Lower lobe of right lung (tissue), 2 donors: ENCODE results near the gene CYBA. TPM values are rescaled to one million over a fixed set of nuclear protein-coding genes. Genes with fewer than 3 reads are reported as not detected.

Experiments used
- ATAC-seq, 2 donors: fragments of 200-7000 bp; cut with Tn5 transposase; one replicate each; pipeline ENCODE4 v1.9.1; 2020 to 2022; ENCODE audit warnings: mild to moderate bottlenecking in 2 of 2, moderate library complexity in 2 of 2
- DNase-seq: peaks from one replicate; pipeline ENCODE4 v3.0.0-alpha.2; 2020
- H3K27ac ChIP-seq: fragments of 200-600 bp; one replicate; pipeline ENCODE4 v1.8.0; 2022
- H3K27me3 ChIP-seq: fragments of 200-600 bp; one replicate; pipeline ENCODE4 v1.8.0; 2022; ENCODE audit warnings: low read depth
- H3K36me3 ChIP-seq: fragments of 200-600 bp; one replicate; pipeline ENCODE4 v1.8.0; 2022; ENCODE audit warnings: mild to moderate bottlenecking
- H3K4me1 ChIP-seq: fragments of 200-600 bp; one replicate; pipeline ENCODE4 v1.8.0; 2022
- H3K4me3 ChIP-seq: fragments of 200-600 bp; one replicate; pipeline ENCODE4 v1.8.0; 2022; ENCODE audit warnings: mild to moderate bottlenecking
- H3K9me3 ChIP-seq: fragments of 200-600 bp; one replicate; pipeline ENCODE4 v1.8.0; 2022
- CTCF ChIP-seq: fragments of 200-600 bp; IDR thresholded peaks from one replicate; pipeline ENCODE4 v1.8.0; 2022; ENCODE audit warnings: antibody characterized with exemption, mild to moderate bottlenecking
- intact Hi-C: fragments of 100-400 bp; cut with DNase I; formaldehyde crosslinking; loops from one replicate; pipeline ENCODE4 v1.11.0; 2022
- total RNA-seq: library from RNA; stranded (reverse); fragmentation: NEBNext Ultra II Directional; extraction: Animal tissue kit (Norgen Biotek cat#: 25700); gene quantifications from one replicate; pipeline ENCODE4 v1.2.1, GENCODE V29; 2021
- donor health status: DM: no; HTN: yes; CAD: no; lungs with severe emphysema.

The CYBA gene
- total RNA-seq, 1 donor from 2014 or later: 371 TPM

GRCh38 chr16:88618956-88619667 lies 31.7 kb downstream of the CYBA start:
- Histone ChIP-seq H3K4me3 (no peak overlapping the region), H3K9me3 (no peaks in the 10 kb centered on the region), H3K27me3 (no peaks in the 10 kb centered on the region), H3K4me1 (peaks cover 18% of the 10 kb centered on the region), H3K27ac (no peak overlapping the region), H3K36me3 (peaks cover 78% of the 10 kb centered on the region)
- intact Hi-C loops: no loop called here
- ATAC-seq (no peak), DNase-seq (no peak)
- no peak for TF ChIP-seq CTCF

GRCh38 chr16:88618182-88618955 lies 32.5 kb downstream of the CYBA start:
- Histone ChIP-seq H3K27ac (no peak overlapping the region), H3K36me3 (peaks cover 76% of the 10 kb centered on the region), H3K4me3 (no peak overlapping the region), H3K27me3 (no peaks in the 10 kb centered on the region), H3K9me3 (no peaks in the 10 kb centered on the region), H3K4me1 (peaks cover 18% of the 10 kb centered on the region)
- ATAC-seq (no peak), DNase-seq (no peak)
- no peak for TF ChIP-seq CTCF
- intact Hi-C loops: no loop called here

- intact Hi-C loops: no loop called here
- no peak for TF ChIP-seq CTCF
- H3K27me3 ChIP-seq: no peaks in the 10 kb centered on the region
- no peak overlapping the region for H3K4me3 ChIP-seq
- no peak overlapping the region for H3K27ac ChIP-seq
- H3K9me3 ChIP-seq: no peaks in the 10 kb centered on the region
- H3K36me3 ChIP-seq: peaks cover 73% of the 10 kb centered on the region
- no peak for DNase-seq
- H3K4me1 ChIP-seq: peaks cover 18% of the 10 kb centered on the region
- no peak for ATAC-seq
These were observed 33.4 kb downstream of the CYBA start for GRCh38 chr16:88617268-88618031.

GRCh38 chr16:88616736-88617135 lies 34.1 kb downstream of the CYBA start:
- ATAC-seq (peak in 1 of 2 donors; percentile 3), DNase-seq (no peak)
- Histone ChIP-seq H3K4me3 (no peak overlapping the region), H3K9me3 (no peaks in the 10 kb centered on the region), H3K4me1 (peaks cover 18% of the 10 kb centered on the region), H3K27ac (peak overlapping the region; percentile 11), H3K27me3 (no peaks in the 10 kb centered on the region), H3K36me3 (peaks cover 73% of the 10 kb centered on the region)
- TF ChIP-seq CTCF: no peak
- intact Hi-C loops: no loop called here

- no peak for TF ChIP-seq CTCF
- Histone ChIP-seq H3K9me3 (no peaks in the 10 kb centered on the region), H3K4me1 (peaks cover 18% of the 10 kb centered on the region), H3K36me3 (peaks cover 73% of the 10 kb centered on the region), H3K4me3 (no peak overlapping the region), H3K27ac (peak overlapping the region; percentile 11), H3K27me3 (no peaks in the 10 kb centered on the region)
- intact Hi-C loops: no loop called here
- ATAC-seq (peak; percentile 90 to 92), DNase-seq (peak; percentile 91)
These were observed 34.5 kb downstream of the CYBA start for GRCh38 chr16:88616320-88616719.
